Neural cell (in vitro differentiated cells): ENCODE results near the gene CPNE5. TPM values are rescaled to one million over a fixed set of nuclear protein-coding genes. Genes with fewer than 3 reads are reported as not detected.

Experiments used
- H2AFZ ChIP-seq: fragments of 200-600, 300-800 bp; sonication (generic), shearing (Covaris generic); 2 replicates; pipeline ENCODE4 v1.6.0; 2014; ENCODE audit warnings: low read depth, mild to moderate bottlenecking, antibody characterized with exemption, low read length, moderate library complexity
- H3F3A ChIP-seq: fragments of 200-600 bp; shearing (Covaris generic); 2 replicates; pipeline ENCODE4 v1.6.1; 2016; ENCODE audit warnings: mild to moderate bottlenecking, moderate library complexity, mixed read lengths, antibody characterized with exemption, low read length; ENCODE audit not compliant: insufficient read depth, poor library complexity, severe bottlenecking
- H3K27ac ChIP-seq: fragments of 200-600, 300-800 bp; sonication (generic), shearing (Covaris generic); 2 replicates; pipeline ENCODE4 v1.5.1; 2014; ENCODE audit warnings: mild to moderate bottlenecking, low read length, moderate library complexity
- H3K27me3 ChIP-seq: fragments of 300-800, 200-600 bp; sonication (generic), shearing (Covaris generic); 2 replicates; pipeline ENCODE4 v1.6.0; 2014; ENCODE audit warnings: mild to moderate bottlenecking, low read depth, low read length, moderate library complexity; ENCODE audit not compliant: insufficient read depth
- H3K36me3 ChIP-seq: fragments of 300-800, 200-600 bp; sonication (generic), shearing (Covaris generic); 2 replicates; pipeline ENCODE4 v1.5.1; 2014; ENCODE audit warnings: mild to moderate bottlenecking, antibody characterized with exemption, low read length, moderate library complexity; ENCODE audit not compliant: insufficient read depth
- H3K4me2 ChIP-seq: fragments of 300-800, 200-600 bp; sonication (generic), shearing (Covaris generic); 2 replicates; pipeline ENCODE4 v1.6.0; 2014; ENCODE audit warnings: mild to moderate bottlenecking, low read length
- H3K4me3 ChIP-seq: fragments of 300-800, 200-600 bp; sonication (generic), shearing (Covaris generic); 2 replicates; pipeline ENCODE4 v1.5.1; 2014; ENCODE audit warnings: mild to moderate bottlenecking, low read length, moderate library complexity
- H3K79me2 ChIP-seq: fragments of 200-600 bp; shearing (Covaris generic); replicated peaks from 2 replicates; pipeline ENCODE4 v1.6.0; 2014; ENCODE audit warnings: mild to moderate bottlenecking, low read length, moderate library complexity; ENCODE audit not compliant: insufficient read depth
- H3K9ac ChIP-seq: fragments of 300-800, 200-600 bp; sonication (generic), shearing (Covaris generic); 2 replicates; pipeline ENCODE4 v1.6.1; 2016; ENCODE audit warnings: mild to moderate bottlenecking, low read length, mixed read lengths
- H3K9me2 ChIP-seq: fragments of 200-600 bp; shearing (Covaris generic); 2 replicates; pipeline ENCODE4 v1.6.1; 2016; ENCODE audit warnings: mild to moderate bottlenecking, low read length, mixed read lengths; ENCODE audit not compliant: insufficient read depth
- H3K9me3 ChIP-seq: fragments of 200-600, 300-800 bp; sonication (generic), shearing (Covaris generic); 2 replicates; pipeline ENCODE4 v1.6.1; 2016; ENCODE audit warnings: mild to moderate bottlenecking, mixed run types, low read length, moderate library complexity, mixed read lengths
- H4K20me1 ChIP-seq: fragments of 200-600 bp; shearing (Covaris generic); 2 replicates; pipeline ENCODE4 v1.6.1; 2016; ENCODE audit warnings: mild to moderate bottlenecking, mixed run types; ENCODE audit not compliant: insufficient read depth
- CTCF ChIP-seq: fragments of 450-650 bp; IDR thresholded peaks from 2 replicates; pipeline ENCODE4 v1.5.1; 2014; ENCODE audit warnings: antibody characterized with exemption, mild to moderate bottlenecking, moderate library complexity; ENCODE audit not compliant: poor library complexity, severe bottlenecking
- EP300 ChIP-seq: fragments of 450-650 bp; conservative IDR thresholded peaks from 2 replicates; pipeline ENCODE4 v1.6.1; 2014; ENCODE audit warnings: antibody characterized with exemption, mild to moderate bottlenecking, moderate library complexity; ENCODE audit not compliant: poor library complexity, severe bottlenecking
- EZH2 ChIP-seq: fragments of 200-600, 300-800 bp; shearing (Covaris generic), sonication (generic); IDR thresholded peaks from 2 replicates; pipeline ENCODE4 v1.6.1; 2014; ENCODE audit warnings: antibody characterized with exemption, low read length, borderline replicate concordance, mild to moderate bottlenecking; ENCODE audit not compliant: insufficient read depth, poor library complexity, severe bottlenecking
- MXI1 ChIP-seq: fragments of 450-650 bp; conservative IDR thresholded peaks from 2 replicates; pipeline ENCODE4 v1.6.1; 2014; ENCODE audit warnings: antibody characterized with exemption, mild to moderate bottlenecking; ENCODE audit not compliant: poor library complexity, severe bottlenecking
- POLR2AphosphoS5 ChIP-seq: IDR thresholded peaks from 2 replicates; pipeline ENCODE4 v1.6.1; 2012
- RAD21 ChIP-seq: fragments of 450-650 bp; conservative IDR thresholded peaks from 2 replicates; pipeline ENCODE4 v1.6.1; 2014; ENCODE audit warnings: antibody characterized with exemption, mild to moderate bottlenecking, moderate library complexity
- REST ChIP-seq: IDR thresholded peaks from 2 replicates; pipeline ENCODE4 v1.6.1; 2012; ENCODE audit warnings: borderline replicate concordance
- SMC3 ChIP-seq: fragments of 450-650 bp; conservative IDR thresholded peaks from 2 replicates; pipeline ENCODE4 v1.6.1; 2014; ENCODE audit warnings: antibody characterized with exemption, mild to moderate bottlenecking, moderate library complexity; ENCODE audit not compliant: poor library complexity
- TAF1 ChIP-seq: IDR thresholded peaks from 2 replicates; pipeline ENCODE4 v1.6.1; 2012; ENCODE audit warnings: low read depth
- polyA plus RNA-seq: library from polyadenylated mRNA; depleted of rRNA; stranded (reverse); fragments of >200 nt; gene quantifications from 2 replicates; pipeline ENCODE4 v1.2.3, GENCODE V29; 2014

CPNE5 gene
- polyA plus RNA-seq, 1 donor from 2014 or later, result 8.7 TPM

GRCh38 chr6:36797055-36797454 lies 42.2 kb downstream of the CPNE5 start:
- Histone ChIP-seq H3K27ac (no peak overlapping the region), H3K36me3 (no peaks in the 10 kb centered on the region), H3F3A (no peaks in the 10 kb centered on the region), H2AFZ (no peak overlapping the region), H3K9me2 (no peaks in the 10 kb centered on the region), H3K79me2 (no peaks in the 10 kb centered on the region), H3K9ac (no peak overlapping the region), H3K9me3 (no peaks in the 10 kb centered on the region), H3K4me3 (no peak overlapping the region), H3K27me3 (no peaks in the 10 kb centered on the region), H4K20me1 (no peaks in the 10 kb centered on the region), H3K4me2 (no peak overlapping the region)
- no peak for TF ChIP-seq MXI1
- no peak for TF ChIP-seq RAD21
- TF ChIP-seq EZH2, result no peak
- TF ChIP-seq REST, result no peak
- no peak for TF ChIP-seq EP300
- TF ChIP-seq SMC3, result no peak
- TF ChIP-seq CTCF, result no peak
- no peak for TF ChIP-seq POLR2AphosphoS5
- no peak for TF ChIP-seq TAF1

GRCh38 chr6:36794713-36795065 lies 44.6 kb downstream of the CPNE5 start:
- Histone ChIP-seq H3K4me3 (no peak overlapping the region), H3F3A (no peaks in the 10 kb centered on the region), H3K27ac (no peak overlapping the region), H3K36me3 (no peaks in the 10 kb centered on the region), H3K9me2 (no peaks in the 10 kb centered on the region), H3K9me3 (no peaks in the 10 kb centered on the region), H3K27me3 (no peaks in the 10 kb centered on the region), H3K4me2 (no peak overlapping the region), H2AFZ (no peak overlapping the region), H4K20me1 (no peaks in the 10 kb centered on the region), H3K9ac (no peak overlapping the region), H3K79me2 (no peaks in the 10 kb centered on the region)
- TF ChIP-seq SMC3 (no peak), CTCF (no peak), MXI1 (no peak), EP300 (no peak), RAD21 (no peak)
